GM21723 (cell line): ENCODE measurements around the gene LARP4.
"Not testable (repeated sequence)": the region's sequence is repeated elsewhere in the genome, so short reads cannot be mapped to it uniquely, and the experiment has no call there.

Experiments
- ATAC-seq: cut with Tn5 transposase; IDR thresholded peaks from one replicate; pipeline ENCODE4 v1.9.1; 2021; ENCODE audit warnings: mild to moderate bottlenecking, moderate library complexity; ENCODE audit not compliant: unreplicated experiment

The LARP4 gene

GRCh38 chr12:50477241-50477832, 76.7 kb downstream of the LARP4 start:
- ATAC-seq = no peak

- no peak for ATAC-seq
These were observed 81.9 kb downstream of the LARP4 start for GRCh38 chr12:50482571-50482970.

- no peak for ATAC-seq
These were observed 82.8 kb downstream of the LARP4 start for GRCh38 chr12:50483488-50483887.

GRCh38 chr12:50488801-50489200, 88.1 kb downstream of the LARP4 start:
- no peak for ATAC-seq

GRCh38 chr12:50498119-50498518, 97.4 kb downstream of the LARP4 start:
- ATAC-seq = not testable (repeated sequence)

- peak; percentile 80 for ATAC-seq
These were observed 104.4 kb downstream of the LARP4 start, which contains the start of gene DIP2B for GRCh38 chr12:50504798-50505674. DIP2B (plus strand) TSS chr12:50504985; CDS start chr12:50505141, 156 bp downstream.

- no peak for ATAC-seq
These were observed 105.2 kb downstream of the LARP4 start for GRCh38 chr12:50505675-50506530.

GRCh38 chr12:50506753-50507473, 106.2 kb downstream of the LARP4 start:
- ATAC-seq = no peak

GRCh38 chr12:50507474-50507838, 106.8 kb downstream of the LARP4 start:
- no peak for ATAC-seq

GRCh38 chr12:50507930-50508329, 107.2 kb downstream of the LARP4 start:
- ATAC-seq = no peak

GRCh38 chr12:50508414-50508813, 107.7 kb downstream of the LARP4 start:
- no peak for ATAC-seq

GRCh38 chr12:50508970-50509663, 108.4 kb downstream of the LARP4 start:
- no peak for ATAC-seq

GRCh38 chr12:50514526-50515276, 114.0 kb downstream of the LARP4 start:
- no peak for ATAC-seq

- no peak for ATAC-seq
These were observed 114.9 kb downstream of the LARP4 start for GRCh38 chr12:50515587-50515986.

GRCh38 chr12:50517421-50518048, 116.8 kb downstream of the LARP4 start:
- peak; percentile 64 for ATAC-seq

GRCh38 chr12:50518090-50518489, 117.4 kb downstream of the LARP4 start:
- ATAC-seq = no peak

GRCh38 chr12:50519353-50519752, 118.7 kb downstream of the LARP4 start:
- no peak for ATAC-seq

- ATAC-seq = no peak
These were observed 119.9 kb downstream of the LARP4 start for GRCh38 chr12:50520416-50521207.
